GM18498 (cell line): ENCODE data around the gene FOXN3.

Experiments used
- ATAC-seq: cut with Tn5 transposase; IDR thresholded peaks from one replicate; pipeline ENCODE4 v1.9.1; 2021; ENCODE audit warnings: mild to moderate bottlenecking, moderate library complexity; ENCODE audit not compliant: unreplicated experiment

FOXN3 gene

GRCh38 chr14:89417091-89417464 lies at the start of gene FOXN3:
Gene FOXN3, minus strand, starts transcription at chr14:89417233. Its CDS starts 4,757 bp downstream, at chr14:89412476.
- peak; percentile 57 for ATAC-seq

- ATAC-seq, result peak; percentile 76
These were observed 49.5 kb upstream of the FOXN3 start for GRCh38 chr14:89466484-89466883.

GRCh38 chr14:89465876-89466275 lies 48.8 kb upstream of the FOXN3 start:
- ATAC-seq, result no peak

- no peak for ATAC-seq
These were observed 44.2 kb upstream of the FOXN3 start for GRCh38 chr14:89461256-89461655.

- ATAC-seq, result no peak
These were observed 41.8 kb upstream of the FOXN3 start for GRCh38 chr14:89458713-89459420.

- ATAC-seq, result no peak
These were observed 40.0 kb upstream of the FOXN3 start for GRCh38 chr14:89457007-89457406.

- ATAC-seq, result no peak
These were observed 38.4 kb upstream of the FOXN3 start for GRCh38 chr14:89455412-89455811.

- ATAC-seq, result no peak
These were observed 38.0 kb upstream of the FOXN3 start for GRCh38 chr14:89454996-89455395.

GRCh38 chr14:89452281-89452680 lies 35.2 kb upstream of the FOXN3 start:
- ATAC-seq, result no peak

- ATAC-seq, result no peak
These were observed 34.2 kb upstream of the FOXN3 start for GRCh38 chr14:89451229-89451628.

- ATAC-seq, result no peak
These were observed 30.3 kb upstream of the FOXN3 start for GRCh38 chr14:89447182-89447944.

GRCh38 chr14:89445273-89445973 lies 28.4 kb upstream of the FOXN3 start:
- ATAC-seq, result peak; percentile 48

GRCh38 chr14:89444516-89445125 lies 27.6 kb upstream of the FOXN3 start:
- ATAC-seq, result no peak

GRCh38 chr14:89444044-89444443 lies 27.0 kb upstream of the FOXN3 start:
- no peak for ATAC-seq

- no peak for ATAC-seq
These were observed 26.1 kb upstream of the FOXN3 start for GRCh38 chr14:89443042-89443629.

- ATAC-seq, result no peak
These were observed 25.2 kb upstream of the FOXN3 start for GRCh38 chr14:89442280-89442679.

GRCh38 chr14:89440986-89441909 lies 24.2 kb upstream of the FOXN3 start:
- no peak for ATAC-seq

GRCh38 chr14:89435892-89436656 lies 19.0 kb upstream of the FOXN3 start:
- no peak for ATAC-seq

GRCh38 chr14:89435492-89435891 lies 18.5 kb upstream of the FOXN3 start:
- no peak for ATAC-seq
